Measurements from ENCODE around the gene ACBD6.

- no peak for TF ChIP-seq CTCF (IDR thresholded peaks at IDR 0.05)
- TF ChIP-seq POLR2A (IDR thresholded peaks at IDR 0.05), result no peak
These were observed 247.9 kb downstream of the ACBD6 start for GRCh38 chr1:180254496-180254819.

All from lower leg skin (tissue), 3 donors.